Activated CD8-positive, alpha-beta memory T cell treated with anti-CD3 and anti-CD28 coated beads for 1 hour (primary cell): Measurements from ENCODE around the gene PRDX3.

ENCODE experiments used
- DNase-seq, 2 donors: peaks; one replicate each; pipeline ENCODE4 v3.0.0-alpha.2; 2020; ENCODE audit warnings: low read depth in 1 of 2; ENCODE audit errors: extremely low read depth in 1 of 2

The PRDX3 gene

GRCh38 chr10:119131512-119132240 lies 46.9 kb downstream of the PRDX3 start:
- no peak for DNase-seq

GRCh38 chr10:119129721-119130120 lies 48.9 kb downstream of the PRDX3 start:
- no peak for DNase-seq

DNA sequence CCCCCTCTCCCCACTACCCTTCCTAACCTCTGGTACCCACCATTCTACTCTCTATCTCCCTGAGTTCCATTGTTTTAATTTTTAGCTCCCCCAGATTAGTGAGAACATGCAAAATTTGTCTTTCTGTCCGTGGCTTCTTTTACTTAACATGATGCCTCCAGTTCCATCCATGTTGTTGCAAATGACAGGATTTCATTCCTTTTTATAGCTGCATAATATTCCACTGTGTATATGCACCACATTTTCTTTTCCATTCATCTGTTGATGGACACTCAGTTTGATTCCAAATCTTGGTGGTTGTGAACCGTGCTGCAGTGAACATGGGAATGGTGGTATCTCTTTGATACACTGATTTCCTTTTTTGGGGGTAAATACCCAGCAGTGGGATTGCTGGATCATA lies 52.7 kb downstream of the PRDX3 start:
- DNase-seq, result no peak

GRCh38 chr10:119120875-119121274 lies 57.7 kb downstream of the PRDX3 start:
- no peak for DNase-seq

GRCh38 chr10:119120413-119120867 lies 58.2 kb downstream of the PRDX3 start:
- DNase-seq, result no peak

GRCh38 chr10:119119400-119119799 lies 59.2 kb downstream of the PRDX3 start:
- no peak for DNase-seq

DNA sequence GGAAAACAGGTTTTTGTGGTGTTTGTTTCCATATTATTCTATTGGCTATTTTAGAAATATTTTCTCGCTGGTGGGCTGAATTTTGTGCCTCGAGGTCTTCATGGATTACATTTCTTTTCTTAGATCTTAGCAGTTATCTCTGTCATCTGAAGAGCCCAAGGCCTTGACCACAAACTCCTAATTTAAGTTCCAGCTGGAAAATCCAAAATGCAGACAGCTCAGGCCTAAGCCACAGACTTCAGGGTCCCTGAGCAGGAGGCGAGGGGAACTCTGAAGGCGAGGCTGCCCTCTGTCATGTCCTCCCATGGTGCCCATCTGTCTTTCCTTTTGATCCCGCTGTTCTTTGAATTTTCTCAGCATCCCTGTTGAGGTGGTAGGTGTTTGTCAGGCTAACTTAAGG lies 60.4 kb downstream of the PRDX3 start:
- DNase-seq, result no peak
